RWPE2 (cell line): ENCODE data around the gene MAPKAPK2.

Experiments used
- ATAC-seq: fragments of 200-7000 bp; cut with Tn5 transposase; 3 replicates; pipeline ENCODE4 v1.9.1; 2021; ENCODE audit warnings: low read depth
- DNase-seq: peaks from one replicate; pipeline ENCODE4 v3.0.0-alpha.2; 2020; ENCODE audit warnings: low spot score
- H3K27ac ChIP-seq: fragments of 450-650 bp; 2 replicates; pipeline ENCODE4 v1.5.1; 2017; ENCODE audit warnings: mild to moderate bottlenecking; ENCODE audit not compliant: poor library complexity, severe bottlenecking
- H3K27me3 ChIP-seq: fragments of 250-450 bp; sonication (Bioruptor Pico); 2 replicates; pipeline ENCODE4 v1.5.1; 2021; ENCODE audit warnings: mild to moderate bottlenecking, moderate library complexity; ENCODE audit not compliant: insufficient read depth, poor library complexity, severe bottlenecking
- H3K36me3 ChIP-seq: fragments of 250-450 bp; sonication (Bioruptor Pico); 2 replicates; pipeline ENCODE4 v1.5.1; 2020; ENCODE audit warnings: low read depth, mild to moderate bottlenecking, moderate library complexity
- H3K4me1 ChIP-seq: fragments of 250-450 bp; sonication (Bioruptor Pico); 2 replicates; pipeline ENCODE4 v1.5.1; 2021; ENCODE audit warnings: mild to moderate bottlenecking, moderate library complexity; ENCODE audit not compliant: insufficient read depth, poor library complexity, severe bottlenecking
- H3K4me3 ChIP-seq: fragments of 250-450 bp; sonication (Bioruptor Pico); 2 replicates; pipeline ENCODE4 v1.5.1; 2021; ENCODE audit warnings: mild to moderate bottlenecking, moderate library complexity; ENCODE audit not compliant: severe bottlenecking
- H3K9me3 ChIP-seq: fragments of 250-450 bp; sonication (Bioruptor Pico); 2 replicates; pipeline ENCODE4 v1.5.1; 2021; ENCODE audit warnings: mild to moderate bottlenecking, moderate library complexity; ENCODE audit not compliant: severe bottlenecking
- TF ChIP-seq, protein P1 (sequence below): fragments of 450-650 bp; IDR thresholded peaks from one replicate; pipeline ENCODE4 v1.5.1; 2017; ENCODE audit warnings: mild to moderate bottlenecking, moderate library complexity; ENCODE audit not compliant: poor library complexity, severe bottlenecking

Gene MAPKAPK2

DNA sequence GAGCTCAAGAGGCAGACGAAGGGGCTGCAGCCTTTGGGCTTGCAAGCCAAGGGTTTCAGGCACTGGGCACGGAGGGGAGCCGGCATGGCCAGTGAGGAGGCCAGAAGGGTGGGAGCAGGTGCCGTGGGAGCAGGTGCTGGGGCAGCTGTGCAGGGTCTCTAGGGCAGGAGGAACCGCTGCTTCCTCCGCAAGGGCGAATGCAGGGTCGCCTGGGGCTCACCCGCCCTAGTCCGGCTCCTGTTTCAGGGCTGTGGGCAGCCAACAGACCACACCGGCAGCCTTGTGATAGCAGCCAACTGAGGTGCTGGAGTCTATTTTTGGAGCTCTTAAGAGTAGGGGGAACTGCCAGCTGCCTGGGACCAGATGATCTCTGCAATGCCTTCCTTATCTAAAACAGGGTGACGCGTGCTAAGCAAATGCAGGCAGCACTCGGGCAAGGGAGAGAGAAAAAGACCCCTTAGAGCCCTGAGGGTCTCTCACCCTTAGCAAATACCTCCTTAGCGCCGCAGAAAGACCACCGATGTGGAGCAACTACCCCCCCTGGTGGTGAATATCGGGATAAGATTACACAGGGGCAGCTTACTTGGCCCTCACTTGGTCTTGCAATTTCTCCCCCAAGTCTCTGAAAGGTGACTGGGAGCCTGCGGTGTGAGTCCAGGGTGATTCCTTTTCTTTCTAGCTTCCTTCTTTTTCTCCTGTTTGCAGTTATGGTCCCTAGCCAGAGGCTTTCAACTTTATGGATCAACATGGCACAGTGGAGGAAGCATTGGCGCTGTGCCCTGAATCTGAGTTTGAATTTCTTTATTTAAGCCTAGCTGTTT, 20.7 kb upstream of the MAPKAPK2 start:
- ATAC-seq, result peak; percentile 77
- Histone ChIP-seq H3K27me3 (no peaks in the 10 kb centered on the region), H3K27ac (no peak overlapping the region), H3K4me3 (no peak overlapping the region), H3K36me3 (no peaks in the 10 kb centered on the region), H3K4me1 (no peaks in the 10 kb centered on the region), H3K9me3 (no peaks in the 10 kb centered on the region)
- TF ChIP-seq, protein P1, sequence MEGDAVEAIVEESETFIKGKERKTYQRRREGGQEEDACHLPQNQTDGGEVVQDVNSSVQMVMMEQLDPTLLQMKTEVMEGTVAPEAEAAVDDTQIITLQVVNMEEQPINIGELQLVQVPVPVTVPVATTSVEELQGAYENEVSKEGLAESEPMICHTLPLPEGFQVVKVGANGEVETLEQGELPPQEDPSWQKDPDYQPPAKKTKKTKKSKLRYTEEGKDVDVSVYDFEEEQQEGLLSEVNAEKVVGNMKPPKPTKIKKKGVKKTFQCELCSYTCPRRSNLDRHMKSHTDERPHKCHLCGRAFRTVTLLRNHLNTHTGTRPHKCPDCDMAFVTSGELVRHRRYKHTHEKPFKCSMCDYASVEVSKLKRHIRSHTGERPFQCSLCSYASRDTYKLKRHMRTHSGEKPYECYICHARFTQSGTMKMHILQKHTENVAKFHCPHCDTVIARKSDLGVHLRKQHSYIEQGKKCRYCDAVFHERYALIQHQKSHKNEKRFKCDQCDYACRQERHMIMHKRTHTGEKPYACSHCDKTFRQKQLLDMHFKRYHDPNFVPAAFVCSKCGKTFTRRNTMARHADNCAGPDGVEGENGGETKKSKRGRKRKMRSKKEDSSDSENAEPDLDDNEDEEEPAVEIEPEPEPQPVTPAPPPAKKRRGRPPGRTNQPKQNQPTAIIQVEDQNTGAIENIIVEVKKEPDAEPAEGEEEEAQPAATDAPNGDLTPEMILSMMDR, result peak; percentile 87
- DNase-seq, result no peak

DNA sequence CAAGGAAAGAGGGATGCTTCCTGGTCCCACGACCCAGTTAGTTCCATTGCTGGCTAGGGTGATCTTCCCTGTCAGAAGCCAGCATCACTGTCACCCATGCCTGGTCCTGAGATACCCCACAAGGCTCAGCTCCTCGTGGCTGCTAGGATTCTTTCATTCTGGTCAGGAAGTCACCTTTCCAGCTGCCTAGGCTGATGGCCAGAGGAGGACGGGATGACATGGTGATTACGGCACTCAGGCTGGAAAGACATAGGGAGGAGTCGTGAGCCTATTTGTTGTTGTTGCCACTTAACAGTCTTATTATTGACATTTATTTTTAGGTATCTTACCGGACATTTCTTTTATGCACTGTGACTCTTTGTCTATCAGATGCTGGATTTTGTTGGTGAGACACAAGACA, 20.0 kb upstream of the MAPKAPK2 start:
- ATAC-seq, result no peak
- Histone ChIP-seq H3K36me3 (no peaks in the 10 kb centered on the region), H3K4me3 (no peak overlapping the region), H3K27ac (no peak overlapping the region), H3K4me1 (no peaks in the 10 kb centered on the region), H3K27me3 (no peaks in the 10 kb centered on the region), H3K9me3 (no peaks in the 10 kb centered on the region)
- DNase-seq, result no peak
- TF ChIP-seq, protein P1, result no peak

- Histone ChIP-seq H3K4me1 (no peaks in the 10 kb centered on the region), H3K4me3 (no peak overlapping the region), H3K27ac (no peak overlapping the region), H3K36me3 (no peaks in the 10 kb centered on the region), H3K27me3 (no peaks in the 10 kb centered on the region), H3K9me3 (no peaks in the 10 kb centered on the region)
- ATAC-seq, result no peak
- TF ChIP-seq, protein P1, result no peak
- DNase-seq, result no peak
These were observed 18.6 kb upstream of the MAPKAPK2 start for GRCh38 chr1:206666031-206666561.

GRCh38 chr1:206666954-206667665, 17.6 kb upstream of the MAPKAPK2 start:
- ATAC-seq (no peak), DNase-seq (no peak)
- no peaks in the 10 kb centered on the region for H3K4me1 ChIP-seq
- TF ChIP-seq, protein P1, result no peak
- no peaks in the 10 kb centered on the region for H3K36me3 ChIP-seq
- H3K9me3 ChIP-seq, result no peaks in the 10 kb centered on the region
- H3K4me3 ChIP-seq, result no peak overlapping the region
- H3K27me3 ChIP-seq, result no peaks in the 10 kb centered on the region
- H3K27ac ChIP-seq, result no peak overlapping the region
